ENCODE results near the gene CYP19A1.
"Not testable (repeated sequence)": the region's sequence is repeated elsewhere in the genome, so short reads cannot be mapped to it uniquely, and the experiment has no call there.

CYP19A1 gene

GRCh38 chr15:51298620-51299019 lies 39.8 kb downstream of the CYP19A1 start:
- DNase-seq (ENCODE audit: low spot score): no peak

- DNase-seq (ENCODE audit: low spot score): no peak
Observed at GRCh38 chr15:51290720-51291119, 47.7 kb downstream of the CYP19A1 start.

- no peak for DNase-seq (ENCODE audit: low spot score)
Observed at GRCh38 chr15:51289290-51289689, 49.1 kb downstream of the CYP19A1 start.

GRCh38 chr15:51288143-51289065 lies 50.0 kb downstream of the CYP19A1 start:
- DNase-seq (ENCODE audit: low spot score): no peak

- DNase-seq (ENCODE audit: low spot score): no peak
Observed at GRCh38 chr15:51286816-51287215, 51.6 kb downstream of the CYP19A1 start.

GRCh38 chr15:51285399-51285798 lies 53.0 kb downstream of the CYP19A1 start:
- DNase-seq (ENCODE audit: low spot score): no peak

- no peak for DNase-seq (ENCODE audit: low spot score)
Observed at GRCh38 chr15:51284871-51285270, 53.5 kb downstream of the CYP19A1 start.

GRCh38 chr15:51283026-51283425 lies 55.4 kb downstream of the CYP19A1 start:
- no peak for DNase-seq (ENCODE audit: low spot score)

- not testable (repeated sequence) for DNase-seq (ENCODE audit: low spot score)
Observed at GRCh38 chr15:51282241-51282640, 56.2 kb downstream of the CYP19A1 start.

- DNase-seq (ENCODE audit: low spot score): peak; percentile 83
Observed at GRCh38 chr15:51281368-51281967, 56.9 kb downstream of the CYP19A1 start.

GRCh38 chr15:51280838-51281237 lies 57.6 kb downstream of the CYP19A1 start:
- no peak for DNase-seq (ENCODE audit: low spot score)

GRCh38 chr15:51279391-51279790 lies 59.0 kb downstream of the CYP19A1 start:
- no peak for DNase-seq (ENCODE audit: low spot score)

GRCh38 chr15:51277101-51277500 lies 61.3 kb downstream of the CYP19A1 start:
- DNase-seq (ENCODE audit: low spot score): no peak

GRCh38 chr15:51274956-51275355 lies 63.4 kb downstream of the CYP19A1 start:
- no peak for DNase-seq (ENCODE audit: low spot score)

- DNase-seq (ENCODE audit: low spot score): peak; percentile 71
Observed at GRCh38 chr15:51270706-51271105, 67.7 kb downstream of the CYP19A1 start.

GRCh38 chr15:51269496-51269895 lies 68.9 kb downstream of the CYP19A1 start:
- no peak for DNase-seq (ENCODE audit: low spot score)

- no peak for DNase-seq (ENCODE audit: low spot score)
Observed at GRCh38 chr15:51267703-51268083, 70.7 kb downstream of the CYP19A1 start.

GRCh38 chr15:51267051-51267702 lies 71.2 kb downstream of the CYP19A1 start:
- DNase-seq (ENCODE audit: low spot score): no peak

- no peak for DNase-seq (ENCODE audit: low spot score)
Observed at GRCh38 chr15:51266656-51267050, 71.7 kb downstream of the CYP19A1 start.

- DNase-seq (ENCODE audit: low spot score): no peak
Observed at GRCh38 chr15:51265037-51265555, 73.3 kb downstream of the CYP19A1 start.

- no peak for DNase-seq (ENCODE audit: low spot score)
Observed at GRCh38 chr15:51263726-51264125, 74.7 kb downstream of the CYP19A1 start.

- no peak for DNase-seq (ENCODE audit: low spot score)
Observed at GRCh38 chr15:51263116-51263515, 75.3 kb downstream of the CYP19A1 start.

- DNase-seq (ENCODE audit: low spot score): no peak
Observed at GRCh38 chr15:51262463-51262862, 75.9 kb downstream of the CYP19A1 start.
